ENCODE measurements around the gene NR1H2. TPM values are rescaled to one million over a fixed set of nuclear protein-coding genes. Genes with fewer than 3 reads are reported as not detected.

Gene NR1H2
- total and polyA plus RNA-seq, 8 donors = 26.7 to 78.4 (median 33.7) TPM

- peaks cover 0 to 32% of the 10 kb centered on the region in 2 donors for H3K4me1 ChIP-seq
Observed at GRCh38 chr19:50418176-50419021, 42.1 kb downstream of the NR1H2 start, which contains the start of gene SPIB. Gene SPIB, plus strand, starts transcription at chr19:50418938. Its CDS starts 25 bp downstream, at chr19:50418963.

GRCh38 chr19:50419022-50419579 is 42.8 kb downstream of the NR1H2 start:
- Histone ChIP-seq H3K27me3 (peaks cover 18 to 66% of the 10 kb centered on the region in 2 donors), H3K4me1 (peaks cover 0 to 32% of the 10 kb centered on the region in 2 donors), H3K36me3 (no peaks in the 10 kb centered on the region), H3K27ac (no peak overlapping the region), H3K9me3 (no peaks in the 10 kb centered on the region), H3K4me3 (no peak overlapping the region)
- intact Hi-C loops (cut with DNase I) = loop anchor here in 1 of 2 donors (10.0 kb wide), 1 partner anchor 54 kb away; the partner anchor contains the start of gene NAPSA
- ATAC-seq (no peak), DNase-seq (no peak)
- TF ChIP-seq CTCF (IDR thresholded peaks at IDR 0.05) = no peak

More at GRCh38 chr19:50418176-50419021, 42.1 kb downstream of the NR1H2 start, which contains the start of gene SPIB:
- no peaks in the 10 kb centered on the region for H3K9me3 ChIP-seq
- no peak within 1 kb of the TSS for H3K4me3 ChIP-seq
- peaks cover 0 to 4% of the 10 kb centered on the region in 2 donors for H3K36me3 ChIP-seq
- TF ChIP-seq CTCF (IDR thresholded peaks at IDR 0.05) = no peak
- no peak within 1 kb of the TSS for H3K27ac ChIP-seq
- intact Hi-C loops (cut with DNase I) = loop anchor here in 1 of 2 donors (10.0 kb wide), 1 partner anchor 54 kb away; the partner anchor contains the start of gene NAPSA
- no peak for ATAC-seq
- H3K27me3 ChIP-seq = peaks cover 18 to 62% of the 10 kb centered on the region in 2 donors
- DNase-seq = peak in 1 of 4 donors; percentile 23

- no peak overlapping the region for H3K27ac ChIP-seq
- H3K27me3 ChIP-seq = peaks cover 18 to 66% of the 10 kb centered on the region in 2 donors
- no peak for DNase-seq
- no peaks in the 10 kb centered on the region for H3K36me3 ChIP-seq
- intact Hi-C loops (cut with DNase I) = loop anchor here in 1 of 2 donors (10.0 kb wide), 1 partner anchor 55 kb away; the partner anchor contains the start of gene NAPSA
- H3K4me3 ChIP-seq = no peak overlapping the region
- TF ChIP-seq CTCF (IDR thresholded peaks at IDR 0.05) = no peak
- no peak for ATAC-seq
- H3K9me3 ChIP-seq = no peaks in the 10 kb centered on the region
- H3K4me1 ChIP-seq = peaks cover 0 to 30% of the 10 kb centered on the region in 2 donors
Observed at GRCh38 chr19:50419580-50420035, 43.4 kb downstream of the NR1H2 start.

GRCh38 chr19:50420127-50420526 is 43.9 kb downstream of the NR1H2 start:
- ATAC-seq (no peak), DNase-seq (no peak)
- Histone ChIP-seq H3K27ac (no peak overlapping the region), H3K36me3 (no peaks in the 10 kb centered on the region), H3K9me3 (no peaks in the 10 kb centered on the region), H3K4me3 (no peak overlapping the region), H3K27me3 (peaks cover 18 to 66% of the 10 kb centered on the region in 2 donors), H3K4me1 (peaks cover 0 to 24% of the 10 kb centered on the region in 2 donors)
- no peak for TF ChIP-seq CTCF (IDR thresholded peaks at IDR 0.05)
- intact Hi-C loops (cut with DNase I) = no loop called here

GRCh38 chr19:50420808-50421207 is 44.6 kb downstream of the NR1H2 start:
- ATAC-seq (no peak), DNase-seq (no peak)
- H3K4me1 ChIP-seq = peaks cover 0 to 18% of the 10 kb centered on the region in 2 donors
- intact Hi-C loops (cut with DNase I) = no loop called here
- no peaks in the 10 kb centered on the region for H3K9me3 ChIP-seq
- peaks cover 18 to 66% of the 10 kb centered on the region in 2 donors for H3K27me3 ChIP-seq
- no peak overlapping the region for H3K27ac ChIP-seq
- TF ChIP-seq CTCF (IDR thresholded peaks at IDR 0.05) = no peak
- no peaks in the 10 kb centered on the region for H3K36me3 ChIP-seq
- no peak overlapping the region for H3K4me3 ChIP-seq

Data from left lung (tissue), 10 donors.